Bone marrow (tissue), 2 donors: Measurements from ENCODE around the gene ZNF337.

ENCODE experiments used
- DNase-seq, 2 donors: peaks; one replicate each; lab custom pipeline; 2025; lab: John Stamatoyannopoulos, UW

The ZNF337 gene

GRCh38 chr20:25629816-25630499, 66.7 kb downstream of the ZNF337 start:
- no peak for DNase-seq

GRCh38 chr20:25626779-25627178, 69.9 kb downstream of the ZNF337 start:
- DNase-seq, result no peak

- no peak for DNase-seq
Observed at GRCh38 chr20:25624500-25624939, 72.1 kb downstream of the ZNF337 start.
